Measurements from ENCODE around the gene NRTN.

- TF ChIP-seq CTCF (IDR thresholded peaks at IDR 0.05) (no peak), POLR2A (IDR thresholded peaks at IDR 0.05) (no peak)
These were observed 32.5 kb upstream of the NRTN start for GRCh38 chr19:5772416-5772815.

All from esophagus squamous epithelium (tissue), 4 donors.